Ramos (cell line): ENCODE data around the gene PNPLA1.

Experiments
- in situ Hi-C: fragments of 300-500 bp; cut with MboI; formaldehyde crosslinking; loops from one replicate; pipeline ENCODE4 v1.14.3; 2022; ENCODE audit warnings: low sequenced_read_pairs; ENCODE audit not compliant: unreplicated experiment

The PNPLA1 gene

DNA sequence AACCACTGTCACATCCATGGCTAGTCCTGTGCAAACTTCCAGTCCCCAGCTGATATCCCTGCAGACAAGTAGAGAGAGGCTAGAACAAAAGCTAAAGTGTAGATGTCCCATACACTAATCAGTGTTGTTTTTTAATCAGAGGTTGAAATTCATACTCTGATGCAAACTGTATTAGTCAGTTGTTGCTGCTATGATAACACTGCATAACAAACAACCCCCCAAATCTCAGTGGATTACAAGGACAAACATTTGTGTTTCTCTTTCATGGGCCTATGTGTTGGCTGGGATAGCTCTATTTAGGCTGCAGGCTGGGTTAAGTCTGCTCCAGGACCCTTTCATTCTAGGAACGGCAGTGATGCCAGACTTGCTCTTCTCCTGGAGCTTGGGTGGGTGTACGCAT is 40.0 kb downstream of the PNPLA1 start:
- in situ Hi-C loops: no loop called here

- in situ Hi-C loops: no loop called here
Measured at GRCh38 chr6:36312854-36313648, 43.2 kb downstream of the PNPLA1 start.

DNA sequence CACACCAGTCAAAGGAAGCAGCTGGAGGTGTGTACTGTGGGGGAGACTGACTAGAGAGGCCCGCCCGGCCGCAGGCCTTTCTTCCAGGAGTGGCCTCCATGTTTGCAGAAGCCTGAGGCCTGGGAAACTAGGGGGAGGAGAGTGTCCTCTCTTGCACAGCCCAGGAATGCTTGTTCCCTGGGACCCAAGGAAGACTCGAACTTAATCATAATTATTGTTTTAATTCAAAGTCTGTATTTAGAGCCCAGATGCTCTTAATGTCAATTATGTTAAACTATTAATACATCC is 43.7 kb downstream of the PNPLA1 start:
- in situ Hi-C loops: no loop called here

DNA sequence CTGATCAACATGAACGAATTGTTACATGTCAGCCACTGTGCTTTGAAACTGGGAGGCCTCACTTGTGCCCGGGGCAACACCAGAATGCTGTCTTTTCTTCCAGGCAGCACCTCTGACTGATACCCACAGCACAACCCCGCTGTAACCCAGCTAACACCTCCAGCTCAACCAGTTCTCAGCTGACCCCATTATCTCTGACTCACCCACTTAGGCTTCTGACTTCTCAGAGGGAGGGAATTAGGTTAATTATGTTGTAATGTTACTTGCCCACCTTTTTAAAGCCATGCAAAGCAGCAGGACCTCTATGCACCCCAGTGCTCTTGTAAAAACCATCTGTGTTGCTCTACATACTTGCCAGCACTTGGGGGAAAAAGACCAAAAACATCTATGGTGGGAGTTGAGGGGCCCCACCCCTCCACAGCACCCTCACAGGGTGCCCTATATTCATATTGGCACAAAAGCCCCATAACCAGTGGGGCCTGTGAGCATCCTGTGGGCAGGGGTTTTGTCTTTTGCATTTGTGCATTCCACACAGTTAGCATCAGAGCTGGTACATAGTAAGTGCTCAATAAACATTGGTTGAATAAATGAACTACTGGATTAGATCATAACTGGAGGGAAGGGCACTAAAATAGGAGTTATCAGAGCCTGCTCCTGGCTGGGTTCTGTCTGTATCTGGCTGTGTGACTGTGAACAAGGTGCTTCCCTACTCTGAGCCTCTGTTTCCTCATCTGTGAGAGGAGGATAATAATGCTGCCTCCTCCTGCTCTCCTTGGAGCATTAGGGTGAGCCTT is 44.6 kb downstream of the PNPLA1 start:
- in situ Hi-C loops: no loop called here

GRCh38 chr6:36315921-36316320 is 46.1 kb downstream of the PNPLA1 start:
- in situ Hi-C loops: no loop called here

- in situ Hi-C loops: no loop called here
Measured at GRCh38 chr6:36317623-36318022, 47.8 kb downstream of the PNPLA1 start.

DNA sequence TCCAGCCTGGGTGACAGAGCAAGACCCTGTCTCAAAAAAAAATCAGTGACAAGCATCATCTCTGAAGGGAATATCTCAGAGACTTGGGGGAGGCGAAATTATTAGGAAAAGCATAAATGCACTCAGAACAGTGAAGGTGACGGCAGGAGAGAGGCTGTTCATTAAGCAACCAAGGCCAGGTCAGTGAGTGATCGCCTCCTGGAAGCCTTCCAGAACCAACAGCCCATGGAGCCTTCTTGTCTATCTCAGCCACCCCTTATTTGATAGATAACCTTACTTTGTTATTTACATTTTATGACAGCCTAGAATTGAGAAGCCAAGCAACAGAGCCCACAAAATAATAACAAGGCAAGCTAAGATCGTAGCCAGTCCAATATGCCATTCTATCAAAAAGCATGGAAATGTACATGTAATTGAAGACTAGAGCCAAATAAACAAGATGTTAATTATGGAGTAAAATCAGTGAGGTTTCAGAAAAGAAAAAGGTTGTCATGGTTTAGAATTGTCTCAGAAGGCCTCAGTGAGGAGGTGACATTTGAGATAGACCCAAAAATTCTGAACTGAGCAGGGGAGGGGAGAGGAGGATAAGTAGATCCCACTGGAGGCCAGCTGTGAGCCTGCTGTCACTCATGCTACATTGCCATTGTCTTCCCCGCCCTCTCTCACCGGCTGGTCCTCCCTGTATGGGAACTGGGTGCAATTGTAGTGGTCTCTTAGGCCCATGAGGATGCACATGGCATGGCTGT is 49.0 kb downstream of the PNPLA1 start:
- in situ Hi-C loops: no loop called here

DNA sequence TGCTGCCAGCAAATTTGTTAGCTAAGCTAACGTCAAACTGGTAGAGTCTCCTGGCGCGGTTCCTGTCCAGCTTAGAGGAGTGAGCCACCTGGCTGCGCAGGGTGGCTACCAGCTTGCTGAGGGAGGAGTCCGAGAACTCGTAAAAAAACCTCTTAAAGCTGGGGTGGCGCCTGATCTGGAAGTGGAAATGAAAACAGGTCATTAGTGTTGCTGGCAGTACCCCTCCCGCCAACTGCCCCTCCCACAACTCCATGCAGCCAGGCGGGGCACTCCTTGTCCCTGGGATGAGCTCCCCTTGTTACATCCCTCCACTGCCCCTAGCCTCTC is 49.5 kb downstream of the PNPLA1 start:
- in situ Hi-C loops: no loop called here

- in situ Hi-C loops: no loop called here
Measured at GRCh38 chr6:36319821-36320220, 50.0 kb downstream of the PNPLA1 start.

DNA sequence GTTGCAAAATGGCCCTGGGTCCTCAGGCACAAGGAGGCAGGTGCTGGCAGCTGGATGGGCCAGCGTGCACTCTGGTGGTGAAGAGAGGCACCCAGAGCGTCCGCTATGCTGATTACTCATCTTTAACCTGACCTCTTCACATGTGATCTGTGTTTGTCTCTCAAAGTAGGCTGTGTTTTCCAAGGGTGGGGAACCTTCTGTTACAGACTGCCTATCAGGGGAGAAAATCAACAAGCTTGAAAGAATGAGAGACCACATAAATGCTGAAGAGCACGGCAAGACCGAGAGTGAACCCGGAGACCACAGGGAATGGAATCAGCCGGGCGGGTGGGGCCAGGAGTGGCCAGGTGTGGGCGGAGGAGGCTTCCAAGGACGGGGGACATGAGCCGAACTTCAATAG is 50.6 kb downstream of the PNPLA1 start:
- in situ Hi-C loops: no loop called here

- in situ Hi-C loops: no loop called here
Measured at GRCh38 chr6:36322591-36322990, 52.7 kb downstream of the PNPLA1 start.

- in situ Hi-C loops: no loop called here
Measured at GRCh38 chr6:36323062-36323461, 53.2 kb downstream of the PNPLA1 start.

- in situ Hi-C loops: no loop called here
Measured at GRCh38 chr6:36324191-36324590, 54.3 kb downstream of the PNPLA1 start.

DNA sequence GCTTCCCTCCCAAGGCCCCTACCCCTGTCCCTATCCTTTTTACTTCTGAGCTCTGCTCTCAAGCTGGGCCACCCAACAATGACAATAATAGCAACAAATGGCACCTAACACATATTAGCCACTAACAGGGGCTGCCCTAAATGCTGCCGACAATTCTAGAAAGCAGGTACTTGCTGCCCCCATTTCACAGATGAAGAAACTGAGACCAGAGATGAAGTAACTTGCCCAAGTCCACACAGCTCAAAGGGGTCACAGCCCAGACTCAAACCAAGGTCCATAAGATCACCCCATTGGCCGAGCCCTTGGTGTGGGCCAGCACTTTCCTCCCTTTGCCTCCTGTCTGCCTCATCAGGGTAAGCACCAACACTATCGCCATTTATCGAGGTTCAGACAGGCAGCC is 54.9 kb downstream of the PNPLA1 start:
- in situ Hi-C loops: no loop called here

DNA sequence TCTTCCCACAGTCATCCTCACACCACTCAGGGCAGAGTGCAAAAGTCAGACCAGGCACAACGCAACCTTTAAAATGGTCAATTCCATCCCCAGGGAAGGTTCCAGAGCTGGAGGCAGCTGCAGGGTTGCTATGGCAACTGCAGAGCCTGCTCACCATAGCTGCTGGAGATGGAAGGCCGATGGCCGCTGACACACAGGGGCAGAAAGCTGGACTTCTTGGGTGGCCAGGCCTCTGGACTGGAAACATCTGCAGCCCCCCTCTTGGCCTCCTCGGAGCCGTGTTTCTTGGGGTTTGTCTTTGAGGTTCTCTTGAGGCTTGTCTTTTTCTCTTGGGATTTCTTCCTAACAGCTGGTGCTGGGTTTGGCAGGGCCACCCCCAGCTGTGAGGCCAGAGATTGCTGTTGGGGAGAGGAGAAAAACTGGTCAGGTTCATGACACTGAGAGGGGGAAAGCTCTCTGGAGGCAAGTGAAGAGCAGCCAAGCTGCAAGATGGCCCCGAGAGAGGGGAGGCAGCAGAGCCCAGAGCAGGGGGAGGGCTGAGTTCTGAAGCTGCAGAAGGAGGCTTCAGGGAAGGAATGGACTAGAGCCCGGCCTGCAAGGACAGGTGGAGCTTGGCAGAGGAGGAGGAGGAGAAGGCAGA is 56.6 kb downstream of the PNPLA1 start:
- in situ Hi-C loops: no loop called here

DNA sequence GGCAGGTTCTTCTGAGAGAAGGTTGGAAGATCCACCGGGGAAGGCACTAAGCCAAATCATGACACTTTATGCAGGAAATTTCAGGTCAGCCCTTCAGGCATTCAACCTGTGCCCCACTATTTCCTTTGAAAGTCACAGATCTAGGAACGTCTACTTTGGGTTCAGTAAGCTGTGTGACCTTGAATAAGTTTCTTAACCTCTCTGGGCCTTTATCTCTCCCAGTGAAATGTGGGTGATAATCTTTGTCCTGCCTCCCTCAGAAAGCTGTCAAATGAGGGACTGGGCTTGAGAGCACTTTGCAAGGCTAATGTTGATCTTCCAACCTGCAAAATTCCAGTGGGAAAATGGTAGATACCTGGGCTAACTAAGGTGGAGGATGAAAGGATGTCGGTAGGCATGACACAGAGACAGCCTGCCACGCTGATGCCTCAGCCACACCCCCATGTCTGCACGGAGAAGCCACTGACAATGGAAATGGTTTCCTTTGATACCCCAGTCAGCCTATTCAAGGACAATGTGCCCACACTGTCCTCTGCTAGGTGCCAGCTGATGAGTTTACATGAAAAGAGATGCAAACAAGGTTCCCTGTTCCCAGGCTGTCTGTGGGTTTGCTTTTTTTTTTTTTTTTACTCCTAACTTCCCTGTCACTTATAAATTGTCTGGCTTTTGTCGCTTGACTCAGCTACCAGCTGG is 57.5 kb downstream of the PNPLA1 start:
- in situ Hi-C loops: no loop called here

DNA sequence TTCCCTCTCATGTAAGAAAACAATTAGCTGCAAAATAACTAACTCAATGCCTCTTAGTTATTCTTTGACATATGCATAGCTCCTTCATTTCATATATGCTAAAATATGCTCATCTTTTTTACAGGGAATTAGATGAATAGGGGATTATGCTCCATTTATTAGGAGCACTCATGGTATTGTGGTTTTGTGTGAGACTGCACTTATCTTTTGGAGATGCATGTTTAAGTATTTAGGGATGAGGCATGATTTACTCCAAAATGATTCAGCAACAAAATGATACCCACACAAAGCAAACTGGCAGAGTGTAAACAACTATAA is 58.0 kb downstream of the PNPLA1 start:
- in situ Hi-C loops: no loop called here

GRCh38 chr6:36328600-36328999 is 58.7 kb downstream of the PNPLA1 start:
- in situ Hi-C loops: no loop called here

DNA sequence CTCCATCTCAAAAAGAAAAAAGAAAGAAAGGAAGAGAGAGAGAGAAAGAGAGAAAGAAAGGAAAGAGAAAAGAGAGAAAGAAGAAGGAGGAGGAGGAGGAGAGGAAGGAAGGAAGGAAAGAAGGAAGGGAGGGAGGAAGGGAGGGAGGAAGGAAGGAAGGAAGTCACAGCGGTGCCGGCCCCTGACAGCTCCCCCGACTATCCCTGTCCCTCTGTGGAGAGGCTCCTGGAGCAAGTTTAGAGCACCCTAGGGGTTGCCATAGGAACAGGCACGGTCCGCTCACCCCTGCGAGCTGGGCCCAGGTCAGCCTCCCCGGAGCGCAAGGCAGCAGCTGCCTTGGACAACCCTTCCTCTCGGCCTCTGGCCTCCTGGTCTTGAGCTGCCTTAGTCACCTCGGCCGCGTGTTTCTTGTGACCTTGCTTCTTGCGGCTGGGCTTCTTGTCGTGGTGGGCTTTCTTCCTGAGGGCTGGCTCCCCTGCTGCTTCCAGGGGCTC is 60.0 kb downstream of the PNPLA1 start:
- in situ Hi-C loops: no loop called here

DNA sequence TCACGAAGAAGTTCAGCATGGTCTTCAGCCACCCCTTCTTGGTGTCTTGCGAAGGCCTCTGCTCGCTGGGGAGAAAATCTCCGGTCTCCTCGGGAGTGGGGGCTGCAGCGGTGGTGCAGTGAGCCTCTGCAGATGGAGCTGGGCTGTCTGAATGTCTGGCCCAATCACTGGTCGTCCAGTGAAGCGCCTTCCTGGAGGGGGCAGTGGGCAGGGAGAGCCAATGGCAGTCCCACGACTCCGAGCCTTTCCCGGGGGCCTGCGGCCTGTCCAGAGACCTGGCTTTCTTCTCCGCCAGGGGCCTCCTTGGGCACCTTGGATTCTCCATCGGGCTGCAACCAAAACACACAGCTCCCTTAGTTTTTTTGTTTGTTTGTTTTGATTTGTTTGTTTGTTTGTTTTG is 60.5 kb downstream of the PNPLA1 start:
- in situ Hi-C loops: no loop called here
